A549 (cell line): ENCODE results near the gene HAUS1. TPM values are rescaled to one million over a fixed set of nuclear protein-coding genes. Genes with fewer than 3 reads are reported as not detected.

Experiments used
- ATAC-seq, 2 experiments: fragments of 200-7000 bp in 1 of 2; fragments of >200 bp in 1 of 2; cut with Nextera tagmentation in 1 of 2; cut with Tn5 transposase in 1 of 2; 3 replicates each; pipeline versions ENCODE4 v1.8.0 to v1.9.1; 2018 to 2020; ENCODE audit warnings: mild to moderate bottlenecking in 1 of 2, moderate library complexity in 1 of 2
- CTCF ChIA-PET: fragments of 300-600 bp; sonication (Branson Sonifier 250); formaldehyde crosslinking; extraction: SDS; loops from one replicate; lab custom pipeline; 2021; ENCODE audit warnings: antibody characterized with exemption, inconsistent platforms; lab: Yijun Ruan, JAX
- POLR2A ChIA-PET: fragments of 350-600 bp; formaldehyde crosslinking; extraction: SDS; loops from one replicate; lab custom pipeline; 2021; ENCODE audit warnings: antibody characterized with exemption, inconsistent platforms; lab: Yijun Ruan, JAX
- DNase-seq, 2 experiments: peaks; one replicate each; pipeline versions ENCODE4 v3.0.0 to v3.0.0-alpha.2; 2011 to 2016; ENCODE audit warnings: low read depth in 1 of 2, low spot score in 1 of 2
- FAIRE-seq: peaks from 2 replicates; lab custom pipeline; 2011; peaks lifted over from hg19 to GRCh38; lab: Jason Lieb, UNC
- H3K27ac ChIP-seq, 2 experiments: fragments of >200 bp; sonication (Bioruptor Twin); formaldehyde crosslinking; 3 replicates each; pipeline ENCODE4 v1.5.1; 2016 to 2017
- H3K4me1 ChIP-seq: fragments of >200 bp; sonication (Bioruptor Twin); formaldehyde crosslinking; 3 replicates; pipeline ENCODE4 v1.6.1; 2016
- H3K4me2 ChIP-seq: fragments of >200 bp; sonication (Bioruptor Twin); formaldehyde crosslinking; 3 replicates; pipeline ENCODE4 v1.6.1; 2016
- H3K4me3 ChIP-seq: fragments of >200 bp; sonication (Bioruptor Twin); formaldehyde crosslinking; 3 replicates; pipeline ENCODE4 v1.5.1; 2016
- H3K9me3 ChIP-seq: fragments of >200 bp; sonication (Bioruptor Twin); formaldehyde crosslinking; 3 replicates; pipeline ENCODE4 v1.6.1; 2016
- ATOH8 ChIP-seq: fragments of 250-450 bp; sonication (Bioruptor Pico); IDR thresholded peaks from 2 replicates; pipeline ENCODE4 v1.5.0; 2020; ENCODE audit warnings: low read depth, mild to moderate bottlenecking, moderate library complexity
- CHD2 ChIP-seq: fragments of 150-350 bp; IDR thresholded peaks from 2 replicates; pipeline ENCODE4 v1.6.1; 2014; ENCODE audit warnings: low read length; ENCODE audit not compliant: partially characterized antibody
- E2F6 ChIP-seq: IDR thresholded peaks from 2 replicates; pipeline ENCODE4 v1.6.1; 2012; ENCODE audit warnings: low read depth, borderline replicate concordance
- EHF ChIP-seq: fragments of 250-450 bp; sonication (Bioruptor Pico); IDR thresholded peaks from 2 replicates; pipeline ENCODE4 v1.5.0; 2020; ENCODE audit warnings: mild to moderate bottlenecking
- ELK1 ChIP-seq: fragments of 150-350 bp; IDR thresholded peaks from 2 replicates; pipeline ENCODE4 v1.6.1; 2014; ENCODE audit warnings: low read depth, mild to moderate bottlenecking, low read length
- FOSB ChIP-seq: fragments of 250-450 bp; sonication (Bioruptor Pico); IDR thresholded peaks from 2 replicates; pipeline ENCODE4 v1.5.0; 2020; ENCODE audit warnings: mild to moderate bottlenecking, moderate library complexity
- HEYL ChIP-seq: fragments of 250-450 bp; sonication (Bioruptor Pico); IDR thresholded peaks from 2 replicates; pipeline ENCODE4 v1.8.0; 2021; ENCODE audit warnings: mild to moderate bottlenecking, moderate library complexity
- HMGXB4 ChIP-seq: fragments of 250-450 bp; sonication (Bioruptor Pico); IDR thresholded peaks from 2 replicates; pipeline ENCODE4 v1.5.0; 2021; ENCODE audit warnings: mild to moderate bottlenecking, moderate library complexity, borderline replicate concordance
- HOXA7 ChIP-seq: fragments of 250-450 bp; sonication (Bioruptor Pico); IDR thresholded peaks from 2 replicates; pipeline ENCODE4 v1.5.0; 2020; ENCODE audit warnings: mild to moderate bottlenecking, moderate library complexity
- JUN ChIP-seq, 2 experiments: fragments of >200 bp; sonication (Bioruptor Twin); formaldehyde crosslinking; IDR thresholded peaks; 2 replicates in 1 of 2; 3 replicates in 1 of 2; pipeline ENCODE4 v1.6.1; 2016 to 2017
- KDM5A ChIP-seq: fragments of 200-600 bp; sonication (generic); IDR thresholded peaks from 2 replicates; pipeline ENCODE4 v1.6.1; 2016; ENCODE audit warnings: antibody characterized with exemption, mild to moderate bottlenecking
- MAFK ChIP-seq: fragments of 450-650 bp; IDR thresholded peaks from 2 replicates; pipeline ENCODE4 v1.6.1; 2014; ENCODE audit not compliant: partially characterized antibody
- MAX ChIP-seq: IDR thresholded peaks from 2 replicates; pipeline ENCODE4 v1.6.1; 2012
- PHF8 ChIP-seq: fragments of 200-600 bp; sonication (generic); IDR thresholded peaks from 2 replicates; pipeline ENCODE4 v1.6.1; 2016; ENCODE audit warnings: low read depth, mild to moderate bottlenecking, antibody characterized with exemption, moderate library complexity, borderline replicate concordance
- REST ChIP-seq: fragments of 200-600 bp; sonication (generic); IDR thresholded peaks from 2 replicates; pipeline ENCODE4 v1.6.1; 2016; ENCODE audit warnings: antibody characterized with exemption, mild to moderate bottlenecking, moderate library complexity
- RNF2 ChIP-seq: fragments of 200-600 bp; sonication (generic); IDR thresholded peaks from 2 replicates; pipeline ENCODE4 v1.6.1; 2016; ENCODE audit warnings: low read depth, mild to moderate bottlenecking, antibody characterized with exemption, moderate library complexity, borderline replicate concordance
- TP53 ChIP-seq: fragments of 250-450 bp; sonication (Bioruptor Pico); IDR thresholded peaks from 2 replicates; pipeline ENCODE4 v1.5.0; 2021; ENCODE audit warnings: mild to moderate bottlenecking, moderate library complexity
- ZC3H11A ChIP-seq: fragments of 450-650 bp; IDR thresholded peaks from 2 replicates; pipeline ENCODE4 v1.6.1; 2014; ENCODE audit warnings: antibody characterized with exemption, mild to moderate bottlenecking
- WGBS: methylation state at CpG from one replicate; pipeline ENCODE4 v1.1.6; 2017; ENCODE audit errors: missing lambda C conversion rate; 5-methylcytosine and 5-hydroxymethylcytosine counted together
- polyA plus RNA-seq, 4 experiments: library from polyadenylated mRNA; depleted of rRNA in 3 of 4; stranded (reverse); fragments of >200 nt; fragmentation: RNase III in 1 of 4; extraction: RNeasy Plus Mini Kit Qiagen cat#74134 plus additional on column Dnase treatment in 1 of 4; gene quantifications; 2 replicates in 3 of 4; 3 replicates in 1 of 4; pipeline ENCODE4 v1.2.3, GENCODE V29; 2011 to 2017

Gene HAUS1
- polyA plus RNA-seq, 2 of the 4 experiments (the other 2 are of a cell fraction): 58.6 to 59.7 TPM

GRCh38 chr18:46164920-46165319, 60.7 kb downstream of the HAUS1 start (continued):
- TF ChIP-seq ATOH8 (CRISPR knock-in tag): no peak
- TF ChIP-seq MAFK: no peak
- TF ChIP-seq ZC3H11A: no peak
- no peak for TF ChIP-seq HEYL (CRISPR knock-in tag)

- Histone ChIP-seq H3K4me1 (peaks cover 10% of the 10 kb centered on the region), H3K27ac (no peak overlapping the region), H3K4me3 (no peak overlapping the region), H3K4me2 (no peak overlapping the region), H3K9me3 (no peaks in the 10 kb centered on the region)
- DNase-seq (no peak), ATAC-seq (no peak), FAIRE-seq (no peak)
- CTCF ChIA-PET: interaction anchor here (0.7 to 1.3 kb wide), 4 partner anchors 9 to 491 kb away, joined by 3 to 6 read pairs (median 3); no protein-coding TSS in a partner anchor
- POLR2A ChIA-PET: no interaction called here
- TF ChIP-seq CHD2: no peak
- no peak for TF ChIP-seq KDM5A
- no peak for TF ChIP-seq JUN (IDR thresholded peaks at IDR 0.05)
- TF ChIP-seq REST: no peak
- no peak for TF ChIP-seq MAX
- no peak for TF ChIP-seq ATOH8 (CRISPR knock-in tag)
- no peak for TF ChIP-seq ELK1
- TF ChIP-seq HOXA7 (CRISPR knock-in tag): no peak
- no peak for TF ChIP-seq EHF (CRISPR knock-in tag)
- no peak for TF ChIP-seq TP53
- TF ChIP-seq PHF8: no peak
- WGBS: 75% methylated on average over 5 of the region's 6 CpGs
These were observed 62.2 kb downstream of the HAUS1 start for GRCh38 chr18:46166261-46166970.

GRCh38 chr18:46167971-46168370, 63.8 kb downstream of the HAUS1 start:
- 0 out of 6 replicates have a peak overlapping the region, but pooled peaks of 1 of the 2 experiments have one; percentile 28 for H3K27ac ChIP-seq
- no peak for TF ChIP-seq E2F6
- no peak for TF ChIP-seq HOXA7 (CRISPR knock-in tag)
- no peak for TF ChIP-seq RNF2
- TF ChIP-seq FOSB (CRISPR knock-in tag): no peak
- no peak for TF ChIP-seq PHF8
- no peak for TF ChIP-seq HMGXB4
- no peaks in the 10 kb centered on the region for H3K9me3 ChIP-seq
- CTCF ChIA-PET: no interaction called here
- POLR2A ChIA-PET: no interaction called here
- H3K4me3 ChIP-seq: no peak overlapping the region
- no peak for DNase-seq
- peaks cover 13% of the 10 kb centered on the region for H3K4me1 ChIP-seq
- no peak overlapping the region for H3K4me2 ChIP-seq
- FAIRE-seq: no peak
- WGBS: 80% methylated on average over 9 of the region's 9 CpGs
- ATAC-seq: no peak
